ENCODE measurements around the gene MAP3K7.
A peak's percentile ranks its signal among the peaks of the same experiment; 100 is the strongest.

Gene MAP3K7

DNA sequence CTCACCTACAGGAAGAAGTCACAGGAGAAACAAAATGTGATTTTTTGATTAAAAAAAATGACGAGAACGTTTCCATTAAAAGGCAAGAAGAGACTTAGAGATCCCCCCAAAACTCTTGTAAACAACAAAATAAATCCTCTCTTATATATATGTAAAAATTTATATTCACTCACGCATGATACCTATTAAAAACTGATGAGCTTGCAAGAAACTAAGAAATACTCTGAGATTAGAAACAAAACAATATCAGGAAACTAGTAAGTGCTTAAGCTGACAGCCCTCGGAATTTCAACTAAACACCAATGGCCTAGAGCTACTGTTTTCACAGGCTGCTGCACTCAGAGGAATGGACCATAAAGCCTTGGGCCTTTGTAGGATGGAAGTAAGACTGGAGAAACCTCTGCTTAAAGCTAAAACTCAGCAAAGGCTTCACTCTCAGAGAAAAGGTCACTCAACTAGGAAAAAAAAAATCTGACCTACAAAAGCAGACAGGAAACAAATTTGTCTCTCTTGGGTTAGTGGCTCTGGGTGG lies 63.0 kb downstream of the MAP3K7 start:
- no peak for DNase-seq

DNA sequence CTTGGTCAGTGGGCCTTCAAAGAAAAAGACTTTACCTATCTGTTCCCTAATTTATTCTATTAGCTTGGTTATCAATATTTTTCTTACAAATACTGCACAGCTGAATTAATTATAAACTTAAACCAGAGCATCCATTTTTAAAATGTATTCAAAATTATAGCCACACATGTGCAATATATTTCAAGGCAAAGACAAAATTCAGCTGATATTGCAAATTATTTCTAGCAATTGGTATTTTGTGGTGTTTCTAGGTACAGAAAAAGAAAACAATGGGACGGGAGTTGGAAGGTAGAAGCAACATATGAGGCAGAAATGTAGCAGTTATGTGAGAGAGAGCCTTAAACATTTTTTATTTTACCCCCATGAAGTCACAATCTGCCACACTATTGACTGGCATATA lies 64.9 kb downstream of the MAP3K7 start:
- DNase-seq = no peak

GRCh38 chr6:90516074-90516660 lies 70.7 kb downstream of the MAP3K7 start:
- DNase-seq = no peak

GRCh38 chr6:90514496-90514895 lies 72.4 kb downstream of the MAP3K7 start:
- no peak for DNase-seq

GRCh38 chr6:90508753-90509152 lies 78.1 kb downstream of the MAP3K7 start:
- no peak for DNase-seq

DNA sequence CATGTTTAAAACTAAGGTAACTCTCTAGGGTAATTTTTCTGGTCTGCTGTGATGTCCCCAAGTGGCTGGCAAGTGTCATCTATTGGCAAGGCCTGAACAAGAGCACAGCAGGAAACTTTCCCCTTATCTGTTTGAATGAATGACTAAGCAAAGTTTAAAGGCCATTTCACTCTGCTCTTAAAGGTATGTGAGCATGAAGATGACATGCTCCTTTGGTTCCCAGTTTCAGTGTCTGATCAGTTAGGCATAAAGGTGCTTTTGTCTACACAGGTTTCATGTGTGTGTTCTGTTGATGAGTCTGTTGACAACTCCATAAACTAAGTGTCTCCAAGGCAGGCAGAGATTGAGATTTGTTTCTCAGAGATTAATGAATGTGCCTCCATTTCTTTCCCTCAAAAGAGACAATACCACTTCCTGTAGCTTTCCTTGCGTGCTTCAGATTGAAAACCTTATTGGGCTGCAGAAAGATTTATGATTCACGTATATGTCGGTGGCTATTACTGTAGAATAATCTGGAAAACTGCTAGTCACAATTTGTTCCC lies 83.9 kb downstream of the MAP3K7 start:
- DNase-seq = peak; percentile 6

DNA sequence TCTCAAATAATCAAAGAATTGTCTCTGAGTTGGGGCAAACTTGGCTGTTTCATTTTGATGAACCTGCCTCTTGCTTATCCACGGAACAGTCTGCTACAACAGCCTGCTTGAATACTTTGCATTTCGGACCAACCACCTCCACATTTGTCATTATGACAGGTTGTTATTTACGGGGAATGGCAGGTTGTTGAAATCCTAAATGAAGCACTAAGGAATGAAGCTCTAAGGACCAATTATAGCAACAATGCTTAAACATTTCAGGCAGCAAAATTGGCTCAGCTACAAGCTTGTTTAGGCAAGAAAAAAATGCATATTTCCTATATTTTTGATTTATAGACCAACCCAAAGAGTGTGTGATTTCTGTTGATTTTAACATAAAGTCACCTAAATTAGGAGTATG lies 84.5 kb downstream of the MAP3K7 start:
- no peak for DNase-seq

- DNase-seq = no peak
These were observed 86.4 kb downstream of the MAP3K7 start for GRCh38 chr6:90500458-90500857.

DNA sequence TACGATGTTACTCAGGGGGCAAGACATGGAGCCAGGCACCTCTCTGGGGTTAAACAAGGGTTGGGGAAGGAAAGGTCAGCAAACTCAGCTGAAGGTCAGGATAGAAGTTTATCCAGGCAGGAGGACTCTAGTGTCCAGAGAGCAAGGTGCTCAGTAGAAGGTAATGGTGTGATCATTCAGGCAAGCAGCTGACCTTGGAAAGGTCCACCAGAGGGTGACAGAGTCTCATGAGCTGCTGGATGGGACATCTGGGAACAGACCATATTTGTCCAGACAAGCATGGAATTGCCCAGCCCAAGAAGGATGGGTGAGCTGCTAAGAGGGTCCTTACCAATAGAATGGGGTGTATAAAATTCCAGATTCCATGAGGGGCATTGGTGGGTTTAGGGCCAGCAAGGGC lies 89.5 kb downstream of the MAP3K7 start:
- no peak for DNase-seq

- DNase-seq = peak; percentile 12
These were observed 90.4 kb downstream of the MAP3K7 start for GRCh38 chr6:90496258-90497016.

DNA sequence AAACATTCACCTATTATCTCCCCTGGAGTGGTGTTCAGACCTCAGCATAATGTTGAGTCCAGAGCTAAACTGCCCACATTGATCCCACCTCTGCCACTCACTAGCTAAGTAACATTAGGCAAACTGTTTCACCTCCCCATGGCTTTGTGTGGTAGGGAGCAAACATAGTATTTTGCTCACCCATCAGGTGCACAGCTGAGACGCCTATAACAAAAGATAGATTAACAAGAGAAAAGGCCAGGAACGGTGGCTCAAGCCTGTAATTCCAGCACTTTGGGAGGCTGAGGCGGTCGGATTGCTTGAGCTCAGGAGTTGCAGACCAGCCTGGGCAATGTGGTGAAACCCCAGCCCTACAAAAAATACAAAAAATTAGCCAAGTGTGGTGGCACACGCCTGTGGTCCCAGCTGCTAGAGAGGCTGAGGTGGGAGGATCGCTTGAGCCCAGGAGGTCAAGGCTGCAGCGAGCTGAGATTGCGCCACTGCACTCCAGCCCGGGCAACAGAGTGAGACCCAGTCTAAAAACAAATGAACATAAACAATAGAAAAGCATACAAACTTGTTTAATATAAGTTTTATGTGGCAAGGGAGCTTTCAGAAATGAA lies 91.6 kb downstream of the MAP3K7 start:
- no peak for DNase-seq

GRCh38 chr6:90494067-90494780 lies 92.6 kb downstream of the MAP3K7 start:
- DNase-seq = no peak

DNA sequence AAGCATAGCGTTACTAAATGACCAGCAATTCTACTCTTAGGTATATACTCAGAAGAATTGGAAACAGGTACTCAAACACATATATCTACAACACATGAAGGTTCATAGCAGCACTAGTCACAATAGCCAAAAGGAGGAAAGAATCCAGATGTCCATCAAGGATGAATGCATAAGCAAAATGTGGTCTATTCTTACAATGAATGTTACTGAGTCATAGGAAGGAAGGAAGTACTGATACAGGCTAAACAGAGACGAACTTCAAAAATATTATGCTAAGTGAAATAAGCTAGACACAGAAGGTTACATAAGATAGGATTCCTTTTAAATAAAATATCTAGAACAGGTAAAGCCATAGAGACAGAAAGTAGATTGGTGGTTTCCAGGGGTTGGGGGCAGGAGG lies 93.5 kb downstream of the MAP3K7 start:
- no peak for DNase-seq

DNA sequence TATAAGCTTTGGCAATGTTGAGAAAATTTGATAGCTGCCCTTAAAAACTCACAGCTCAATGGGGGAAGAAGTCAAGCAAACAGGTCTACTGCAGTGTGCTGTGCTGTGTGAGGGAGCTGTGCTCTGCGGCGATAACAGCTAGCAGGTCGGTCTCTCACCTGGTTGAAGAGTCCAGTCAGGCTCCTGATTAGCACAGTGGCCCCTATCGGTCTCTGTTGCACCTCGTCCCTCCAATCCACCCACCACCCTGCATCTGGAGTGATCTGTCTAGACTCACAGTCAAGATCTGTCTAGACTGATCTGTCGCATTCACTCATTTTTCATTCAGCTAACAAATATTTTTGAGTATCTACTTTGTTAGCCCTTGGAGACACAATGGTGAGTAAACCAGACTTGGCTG lies 94.1 kb downstream of the MAP3K7 start:
- no peak for DNase-seq

- no peak for DNase-seq
These were observed 94.5 kb downstream of the MAP3K7 start for GRCh38 chr6:90492369-90492768.

GRCh38 chr6:90490030-90490716 lies 96.7 kb downstream of the MAP3K7 start:
- DNase-seq = no peak

GRCh38 chr6:90488816-90489215 lies 98.1 kb downstream of the MAP3K7 start:
- DNase-seq = no peak

DNA sequence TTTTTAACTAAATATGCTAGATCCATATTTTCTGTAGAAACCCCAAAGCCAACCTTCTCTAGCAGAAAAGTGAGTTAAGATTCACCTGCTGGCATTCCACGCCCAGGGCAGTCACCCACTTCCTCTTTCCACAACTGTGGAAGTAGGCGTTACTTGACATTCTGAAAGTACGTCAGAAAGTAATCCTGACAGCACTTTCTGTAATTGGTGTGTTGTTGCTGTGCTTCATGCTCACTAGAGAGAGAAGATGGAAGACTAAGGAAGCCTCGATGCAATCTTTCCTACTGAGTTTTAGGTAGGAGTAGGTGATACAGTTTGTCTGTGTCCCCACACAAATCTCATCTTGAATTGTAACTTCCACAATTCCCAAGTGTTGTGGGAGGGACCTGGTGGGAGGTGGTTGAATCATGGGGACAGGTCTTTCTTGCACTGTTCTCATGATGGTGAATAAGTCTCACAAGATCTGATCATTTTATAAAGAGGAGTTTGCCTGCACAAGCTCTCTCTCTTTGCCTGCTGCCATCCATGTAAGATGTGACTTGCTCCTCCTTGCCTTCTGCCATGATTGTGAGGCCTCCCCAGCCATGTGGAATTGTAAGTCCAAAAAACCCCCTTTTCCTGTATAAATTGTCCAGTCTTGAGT lies 101.1 kb downstream of the MAP3K7 start:
- no peak for DNase-seq

DNA sequence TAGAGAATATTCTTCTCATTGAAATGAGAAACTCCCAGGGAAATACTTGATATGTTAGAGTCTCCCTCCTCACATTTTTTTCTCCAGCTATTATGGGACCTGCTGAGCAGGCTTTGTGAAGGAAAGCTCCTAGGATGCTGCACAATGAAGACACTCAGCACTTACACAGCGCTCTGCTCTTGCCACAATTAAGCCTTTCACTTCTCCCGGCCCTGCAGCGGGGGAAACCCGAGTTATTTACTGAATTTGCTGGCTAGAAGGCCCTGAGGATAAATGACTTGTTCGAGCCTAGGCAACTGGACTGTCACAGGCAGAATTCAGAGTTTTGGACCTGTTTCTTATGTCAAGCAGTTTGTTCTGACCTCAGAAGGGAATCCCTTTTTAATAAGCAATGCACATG lies 102.0 kb downstream of the MAP3K7 start:
- DNase-seq = no peak

DNA sequence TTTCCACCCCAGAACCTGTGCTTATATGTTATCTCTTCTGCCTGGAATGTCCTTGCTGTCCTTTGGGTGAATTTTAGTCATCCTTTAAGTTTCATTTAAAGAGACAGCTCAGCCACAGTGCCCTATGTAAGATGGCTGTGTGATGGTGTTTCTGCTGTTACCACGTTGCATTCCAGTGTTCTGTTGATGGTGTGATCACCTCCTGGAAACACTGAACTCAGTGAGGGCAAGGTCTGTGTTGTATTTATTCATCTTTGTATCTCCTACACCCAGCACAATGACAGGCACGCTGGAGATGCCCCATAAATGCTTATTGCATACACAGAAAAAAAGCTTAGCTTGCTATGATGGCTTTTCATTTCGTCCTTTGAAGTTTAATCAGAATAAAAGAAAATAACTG lies 102.5 kb downstream of the MAP3K7 start:
- no peak for DNase-seq

GRCh38 chr6:90483956-90484355 lies 102.9 kb downstream of the MAP3K7 start:
- no peak for DNase-seq
